ENCODE results near the gene DOCK2. TPM values are rescaled to one million over a fixed set of nuclear protein-coding genes. Genes with fewer than 3 reads are reported as not detected.

The DOCK2 gene
- total and polyA plus RNA-seq, 8 donors = 0.73 to 15.6 (median 1.7) TPM

DNA sequence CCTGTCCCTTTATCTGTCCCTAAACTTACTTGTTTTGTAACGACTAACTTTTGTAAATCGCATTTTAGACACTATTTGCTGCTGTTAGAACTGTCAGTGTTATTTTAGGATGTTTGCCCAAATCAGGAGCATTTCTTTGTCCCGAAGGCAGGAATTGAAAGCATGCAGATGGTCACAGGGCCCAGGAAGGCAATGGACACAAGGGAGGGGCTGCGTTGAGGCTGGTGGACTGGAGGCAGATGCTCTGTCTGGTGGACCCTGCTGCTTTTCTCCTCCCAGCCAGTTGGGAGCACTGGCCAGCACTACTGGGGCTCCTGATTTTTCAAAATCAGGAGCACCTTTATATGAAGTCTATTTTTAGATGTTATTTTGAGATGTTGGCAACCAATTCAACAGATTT lies 31.7 kb downstream of the DOCK2 start:
- no peak for FAIRE-seq
- 33% methylated on average over 4 of the region's 4 CpGs for WGBS, 2 donors
- no peaks in the 10 kb centered on the region for H3K4me1 ChIP-seq
- peaks cover 0 to 5% (median 0%) of the 10 kb centered on the region in 4 donors for H3K27me3 ChIP-seq
- TF ChIP-seq, protein P1, sequence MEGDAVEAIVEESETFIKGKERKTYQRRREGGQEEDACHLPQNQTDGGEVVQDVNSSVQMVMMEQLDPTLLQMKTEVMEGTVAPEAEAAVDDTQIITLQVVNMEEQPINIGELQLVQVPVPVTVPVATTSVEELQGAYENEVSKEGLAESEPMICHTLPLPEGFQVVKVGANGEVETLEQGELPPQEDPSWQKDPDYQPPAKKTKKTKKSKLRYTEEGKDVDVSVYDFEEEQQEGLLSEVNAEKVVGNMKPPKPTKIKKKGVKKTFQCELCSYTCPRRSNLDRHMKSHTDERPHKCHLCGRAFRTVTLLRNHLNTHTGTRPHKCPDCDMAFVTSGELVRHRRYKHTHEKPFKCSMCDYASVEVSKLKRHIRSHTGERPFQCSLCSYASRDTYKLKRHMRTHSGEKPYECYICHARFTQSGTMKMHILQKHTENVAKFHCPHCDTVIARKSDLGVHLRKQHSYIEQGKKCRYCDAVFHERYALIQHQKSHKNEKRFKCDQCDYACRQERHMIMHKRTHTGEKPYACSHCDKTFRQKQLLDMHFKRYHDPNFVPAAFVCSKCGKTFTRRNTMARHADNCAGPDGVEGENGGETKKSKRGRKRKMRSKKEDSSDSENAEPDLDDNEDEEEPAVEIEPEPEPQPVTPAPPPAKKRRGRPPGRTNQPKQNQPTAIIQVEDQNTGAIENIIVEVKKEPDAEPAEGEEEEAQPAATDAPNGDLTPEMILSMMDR (IDR thresholded peaks at IDR 0.05) = no peak
- H3K4me3 ChIP-seq = no peak overlapping the region
- no peak overlapping the region for H3K27ac ChIP-seq
- DNase-seq = no peak
- H3K9me3 ChIP-seq = no peaks in the 10 kb centered on the region
- ATAC-seq = no peak
- no peaks in the 10 kb centered on the region for H3K36me3 ChIP-seq
- intact Hi-C loops (cut with DNase I) = no loop called here

DNA sequence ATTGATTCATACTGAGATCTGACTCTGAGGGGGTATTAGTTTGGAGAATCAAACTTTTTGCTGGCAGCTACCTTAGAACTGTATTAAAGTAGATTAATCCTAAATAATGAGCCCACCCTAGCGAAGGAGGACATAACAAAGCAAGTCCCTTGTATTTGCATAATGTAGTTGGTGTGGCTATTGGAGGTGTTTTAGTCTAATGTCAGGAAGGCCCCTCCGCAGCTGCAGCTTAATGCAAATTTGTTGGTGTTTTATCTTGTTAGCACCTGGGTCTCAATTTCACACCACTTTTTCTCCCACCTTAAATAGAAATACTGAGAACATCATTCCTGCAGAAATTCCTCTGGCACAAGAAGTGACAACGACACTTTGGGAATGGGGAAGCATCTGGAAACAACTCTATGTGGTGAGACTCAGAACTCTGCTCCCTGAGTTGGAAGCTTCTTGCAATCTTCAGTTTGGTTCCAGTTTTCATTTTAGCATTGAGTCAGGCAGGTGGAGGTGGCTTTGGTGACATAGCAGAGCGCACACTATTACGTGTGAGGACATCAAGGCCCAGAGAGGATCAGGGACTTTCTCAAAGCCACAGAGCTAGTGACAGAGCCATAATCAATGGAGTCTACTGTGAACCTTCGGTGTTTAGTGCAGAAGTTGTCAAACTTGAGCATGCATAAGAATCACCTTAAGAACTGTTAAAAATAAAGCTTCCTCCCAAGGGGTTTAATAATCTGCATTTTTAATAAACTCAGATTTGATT lies 33.9 kb downstream of the DOCK2 start:
- Histone ChIP-seq H3K9me3 (no peaks in the 10 kb centered on the region), H3K27me3 (peaks cover 0 to 5% (median 0%) of the 10 kb centered on the region in 4 donors), H3K27ac (no peak overlapping the region), H3K4me1 (no peaks in the 10 kb centered on the region), H3K36me3 (no peaks in the 10 kb centered on the region), H3K4me3 (no peak overlapping the region)
- DNase-seq (no peak), ATAC-seq (no peak), FAIRE-seq (no peak)
- intact Hi-C loops (cut with DNase I) = no loop called here
- TF ChIP-seq, protein P1 (IDR thresholded peaks at IDR 0.05) = no peak
- 63% methylated on average over 6 of the region's 6 CpGs for WGBS, 2 donors

DNA sequence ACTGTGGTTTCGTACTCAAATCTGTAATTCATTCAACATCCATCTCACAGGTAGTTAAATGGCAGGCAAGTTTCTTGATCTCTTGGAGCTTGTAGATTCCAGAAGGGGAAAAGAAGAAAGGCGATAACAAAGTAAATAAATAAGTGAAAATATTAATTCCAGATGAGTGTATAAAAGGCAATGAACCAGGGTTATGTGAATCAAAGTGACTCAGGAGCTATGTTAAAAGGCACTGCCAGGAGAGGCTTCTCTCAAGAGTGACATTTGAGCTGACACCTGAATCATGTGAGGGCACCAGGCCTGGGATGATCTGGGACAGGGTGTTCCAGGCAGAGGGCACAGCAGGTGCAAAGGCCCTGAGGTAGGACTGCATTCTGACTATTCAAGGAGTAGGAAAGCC lies 45.0 kb downstream of the DOCK2 start:
- FAIRE-seq (no peak), DNase-seq (no peak), ATAC-seq (no peak)
- intact Hi-C loops (cut with DNase I) = no loop called here
- TF ChIP-seq, protein P1 (IDR thresholded peaks at IDR 0.05) = no peak
- no peaks in the 10 kb centered on the region for H3K9me3 ChIP-seq
- H3K4me1 ChIP-seq = no peaks in the 10 kb centered on the region
- no peak overlapping the region for H3K4me3 ChIP-seq
- H3K27me3 ChIP-seq = no peaks in the 10 kb centered on the region
- H3K27ac ChIP-seq = no peak overlapping the region
- H3K36me3 ChIP-seq = no peaks in the 10 kb centered on the region
- 83 to 84% methylated on average over 2 of the region's 2 CpGs for WGBS, 2 donors

DNA sequence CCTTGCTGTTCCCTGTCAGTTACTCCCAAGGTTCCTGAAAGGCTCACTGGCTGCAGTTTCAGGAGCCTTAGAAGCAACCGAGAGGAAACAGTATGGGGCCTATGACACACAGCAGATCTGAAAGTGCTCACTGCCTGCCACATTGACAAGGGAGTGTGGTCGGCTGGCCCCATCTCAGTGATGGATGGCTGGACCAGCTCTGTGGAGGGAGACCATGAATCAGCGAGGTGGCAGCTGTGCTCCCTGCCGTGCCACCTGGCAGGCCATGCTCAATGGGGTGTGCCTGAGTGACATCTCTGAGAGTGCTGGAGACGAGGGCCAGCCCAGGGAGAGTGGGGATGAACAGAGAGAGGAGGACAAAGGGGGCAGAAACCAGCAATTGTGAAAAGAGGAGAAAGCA lies 49.1 kb downstream of the DOCK2 start:
- FAIRE-seq (no peak), DNase-seq (no peak), ATAC-seq (no peak)
- WGBS, 2 donors = 52 to 54% methylated on average over 5 of the region's 5 CpGs
- Histone ChIP-seq H3K27ac (no peak overlapping the region), H3K27me3 (no peaks in the 10 kb centered on the region), H3K9me3 (no peaks in the 10 kb centered on the region), H3K36me3 (no peaks in the 10 kb centered on the region), H3K4me1 (no peaks in the 10 kb centered on the region), H3K4me3 (no peak overlapping the region)
- TF ChIP-seq, protein P1 (IDR thresholded peaks at IDR 0.05) = no peak
- intact Hi-C loops (cut with DNase I) = no loop called here

DNA sequence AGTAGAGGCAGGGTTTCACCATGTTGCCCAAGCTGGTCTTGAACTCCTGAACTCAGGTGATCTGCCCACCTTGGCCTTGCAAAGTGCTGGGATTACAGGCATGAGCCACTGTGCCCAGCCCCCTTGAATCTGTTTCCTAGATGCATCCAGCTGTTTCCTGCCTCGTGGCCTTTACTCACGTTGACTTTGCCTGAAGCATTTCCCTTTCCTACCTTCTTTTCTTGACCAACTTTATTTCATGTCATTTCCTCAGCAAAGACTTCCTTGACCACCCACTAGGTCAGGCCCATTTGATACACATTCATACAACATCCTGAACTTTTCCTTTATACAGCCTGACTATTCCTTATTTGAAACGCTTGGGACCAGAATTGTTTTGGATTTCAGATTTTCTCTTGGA lies 51.0 kb downstream of the DOCK2 start:
- Histone ChIP-seq H3K27me3 (no peaks in the 10 kb centered on the region), H3K4me1 (no peaks in the 10 kb centered on the region), H3K9me3 (no peaks in the 10 kb centered on the region), H3K4me3 (no peak overlapping the region), H3K36me3 (no peaks in the 10 kb centered on the region), H3K27ac (no peak overlapping the region)
- WGBS, 2 donors = 70 to 71% methylated on average over 3 of the region's 3 CpGs
- ATAC-seq (no peak), FAIRE-seq (no peak), DNase-seq (no peak)
- TF ChIP-seq, protein P1 (IDR thresholded peaks at IDR 0.05) = no peak
- intact Hi-C loops (cut with DNase I) = no loop called here
